A204.1 (cell line): Measurements from ENCODE around the gene ZCCHC24.
"Not testable (repeated sequence)": the region's sequence is repeated elsewhere in the genome, so short reads cannot be mapped to it uniquely, and the experiment has no call there.

ENCODE experiments used
- FAIRE-seq: peaks from 2 replicates; lab custom pipeline; 2012; peaks lifted over from hg19 to GRCh38; lab: Jason Lieb, UNC

The ZCCHC24 gene

DNA sequence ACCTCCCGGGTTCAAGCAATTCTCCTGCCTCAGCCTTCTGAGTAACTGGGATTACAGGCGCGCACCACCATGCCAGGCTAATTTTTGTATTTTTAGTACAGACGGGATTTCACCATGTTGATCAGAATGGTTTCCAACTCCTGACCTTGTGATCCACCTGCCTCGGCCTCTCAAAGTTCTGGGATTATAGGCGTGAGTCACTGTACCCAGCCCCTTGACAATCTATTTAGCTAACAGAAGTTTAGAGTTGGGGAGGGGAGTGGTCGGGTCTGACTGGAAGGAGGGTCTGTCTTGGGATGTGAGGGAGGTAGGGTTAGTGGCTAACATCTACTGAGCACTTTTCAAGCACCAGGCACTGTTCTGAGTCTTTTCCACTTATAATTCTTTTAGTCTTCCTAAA is 27.0 kb upstream of the ZCCHC24 start:
- FAIRE-seq: no peak

- no peak for FAIRE-seq
Observed at GRCh38 chr10:79471776-79472175, 26.4 kb upstream of the ZCCHC24 start.

GRCh38 chr10:79470096-79470495 is 24.7 kb upstream of the ZCCHC24 start:
- FAIRE-seq: no peak

GRCh38 chr10:79468841-79469585 is 23.6 kb upstream of the ZCCHC24 start:
- no peak for FAIRE-seq

DNA sequence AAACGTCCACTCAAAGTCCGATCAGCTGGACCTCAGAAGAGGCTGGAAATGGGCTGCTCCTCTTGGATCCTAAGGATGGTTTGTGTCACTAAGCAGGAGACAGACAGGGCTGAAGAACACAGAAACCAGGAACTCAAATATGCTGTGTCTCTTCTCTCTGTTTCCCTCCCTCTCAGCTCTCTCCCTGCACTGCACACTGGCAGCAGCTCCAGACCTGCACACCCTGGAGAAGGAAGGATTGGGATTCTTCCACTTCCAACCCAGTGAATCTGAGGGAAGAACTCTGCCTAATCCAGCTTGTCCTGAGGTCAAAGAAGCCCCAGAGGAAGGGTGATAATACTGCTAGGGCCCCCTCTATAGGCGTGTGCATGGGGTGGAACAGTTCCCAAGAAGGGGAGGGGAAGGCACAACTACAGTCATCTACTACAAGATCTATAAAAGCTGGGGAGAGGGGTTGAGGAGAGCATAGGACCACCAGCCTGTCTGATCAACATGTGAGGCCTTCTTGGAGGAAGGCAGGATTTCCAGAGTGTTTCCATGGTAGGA is 22.7 kb upstream of the ZCCHC24 start:
- FAIRE-seq: no peak

GRCh38 chr10:79465341-79465740 is 19.9 kb upstream of the ZCCHC24 start:
- FAIRE-seq: no peak

GRCh38 chr10:79463578-79464496 is 18.4 kb upstream of the ZCCHC24 start:
- no peak for FAIRE-seq

DNA sequence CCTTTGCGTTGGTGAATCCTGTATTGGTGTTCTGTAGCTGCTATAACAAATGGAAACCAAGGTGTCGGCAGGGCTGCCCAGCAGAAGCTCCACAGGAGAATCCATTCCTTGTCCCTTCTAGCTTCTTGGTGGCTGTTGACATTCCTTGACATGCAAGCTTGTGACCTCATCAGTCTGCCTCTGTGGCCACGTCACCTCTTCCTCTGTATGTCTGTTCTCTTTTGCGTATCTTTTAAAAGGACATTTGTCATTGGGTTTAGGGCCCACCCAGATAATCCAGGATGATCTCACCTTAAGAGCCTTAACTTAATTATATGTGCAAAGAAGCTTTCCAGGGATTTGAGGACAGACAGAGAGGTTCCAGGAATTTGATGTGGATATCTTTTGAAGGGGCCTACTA is 15.3 kb upstream of the ZCCHC24 start:
- FAIRE-seq: no peak

DNA sequence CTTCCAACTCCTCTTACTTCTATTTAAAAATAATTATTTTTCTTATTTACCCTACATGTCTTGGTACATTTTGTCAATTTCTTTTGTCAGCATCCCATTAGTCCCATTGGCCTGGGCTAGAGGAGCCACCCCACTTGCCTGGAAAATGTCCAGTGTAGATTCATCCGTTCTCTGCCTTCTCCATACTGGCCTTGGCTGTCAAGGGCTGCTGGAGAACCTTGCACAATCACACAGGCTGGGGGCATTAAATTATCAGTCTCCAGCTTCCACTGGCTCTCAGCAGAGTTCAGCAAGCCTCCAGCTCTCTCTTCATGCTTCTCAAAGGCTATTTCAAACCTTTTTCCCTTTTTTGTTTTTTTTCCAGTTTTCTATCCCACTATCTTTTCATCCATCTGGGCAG is 13.8 kb upstream of the ZCCHC24 start:
- FAIRE-seq: no peak

DNA sequence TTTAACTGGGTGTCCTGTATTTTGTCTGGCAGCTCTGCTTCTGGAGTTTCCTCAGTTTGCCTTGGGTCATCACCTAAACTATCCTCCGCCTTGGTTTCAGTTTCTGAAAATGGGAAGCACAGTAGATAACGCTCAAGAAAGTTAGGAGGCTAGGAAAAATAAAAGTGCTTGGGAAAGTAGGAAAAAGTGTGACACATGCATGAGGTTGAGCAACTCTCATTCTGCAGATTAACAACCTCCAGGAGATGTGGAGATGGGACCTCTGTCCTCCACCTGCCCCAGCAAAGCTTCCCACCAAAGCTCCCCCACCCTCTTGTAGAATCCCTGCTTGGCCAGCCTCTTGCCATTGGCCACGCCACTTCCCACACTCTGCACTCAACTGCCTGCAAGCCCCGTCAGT is 13.1 kb upstream of the ZCCHC24 start:
- no peak for FAIRE-seq

DNA sequence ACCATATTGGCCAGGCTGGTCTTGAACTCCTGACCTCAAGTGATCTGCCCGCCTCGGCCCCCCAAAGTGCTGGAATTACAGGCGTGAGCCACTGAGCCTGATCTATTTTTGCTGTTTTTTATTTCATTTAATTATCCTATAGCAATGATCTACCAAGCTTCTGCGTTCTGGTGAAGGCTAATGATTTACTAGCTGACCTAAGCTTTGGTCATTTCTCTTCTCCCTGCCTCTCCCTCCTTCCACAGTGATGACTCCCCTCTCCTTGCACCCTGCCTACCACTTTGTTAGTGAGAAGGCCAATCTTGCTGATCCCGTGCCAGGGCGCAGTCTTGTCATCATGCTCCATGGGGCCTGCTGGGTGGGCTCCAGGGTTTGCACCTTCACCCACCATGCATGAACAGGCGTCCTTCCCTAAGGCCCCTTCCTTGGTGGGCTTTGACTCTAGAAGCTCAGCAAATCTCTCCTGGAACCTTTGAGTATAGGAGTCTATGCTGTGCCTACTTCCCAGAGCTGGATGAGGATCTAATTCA is 11.9 kb upstream of the ZCCHC24 start:
- no peak for FAIRE-seq

GRCh38 chr10:79454259-79454658 is 8.8 kb upstream of the ZCCHC24 start:
- no peak for FAIRE-seq

- FAIRE-seq: no peak
Observed at GRCh38 chr10:79453392-79453791, 8.0 kb upstream of the ZCCHC24 start.

DNA sequence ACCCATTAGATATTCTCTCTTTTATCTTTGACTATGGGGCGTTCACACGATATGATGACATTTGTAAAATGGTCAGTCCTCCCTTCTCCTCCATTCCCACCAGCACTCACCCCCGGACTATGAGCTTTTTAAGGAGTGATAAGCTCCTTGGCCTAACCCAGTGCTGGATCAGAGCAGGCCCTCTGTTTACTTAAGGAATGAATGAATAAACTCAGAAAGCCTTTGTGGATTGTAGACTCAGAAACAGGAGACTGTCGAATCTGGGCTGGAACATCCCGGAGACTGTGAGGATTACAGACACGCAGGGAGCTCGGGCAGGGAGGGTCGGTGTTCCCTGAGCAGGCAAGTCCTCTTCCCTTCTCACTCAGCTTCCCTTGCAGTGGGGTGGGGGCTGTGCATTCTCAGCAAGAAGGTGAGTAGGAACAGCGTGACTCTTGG is 6.8 kb upstream of the ZCCHC24 start:
- FAIRE-seq: no peak

DNA sequence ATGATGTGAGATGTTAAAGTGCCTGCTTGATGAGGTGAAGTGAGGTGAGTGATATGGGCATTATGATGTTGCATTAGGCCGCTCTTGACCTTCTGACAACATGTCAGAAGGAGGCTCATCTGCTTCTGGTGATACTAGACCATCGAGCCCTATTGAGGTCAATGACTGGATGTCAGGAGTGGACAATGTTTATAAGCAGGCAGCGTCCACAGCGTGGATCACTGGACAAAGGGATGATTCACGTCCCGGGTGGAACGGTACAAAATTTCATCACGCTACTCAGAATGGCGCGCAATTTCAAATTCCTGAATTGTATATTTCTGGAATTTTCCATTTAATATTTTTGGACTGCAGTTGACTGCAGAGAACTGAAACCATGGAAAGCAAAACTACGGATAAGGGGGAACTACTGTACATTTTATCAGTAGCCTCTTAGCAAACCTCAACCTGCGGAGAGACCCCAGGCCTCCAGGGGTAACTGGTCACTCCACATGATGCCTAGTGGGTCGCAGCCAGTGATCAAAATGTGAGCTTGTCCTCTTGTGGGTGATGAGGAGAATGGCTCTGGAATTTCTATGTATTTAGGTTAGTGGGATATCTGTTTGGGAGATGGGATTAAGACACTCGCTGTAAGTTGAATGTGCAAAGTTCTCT is 5.7 kb upstream of the ZCCHC24 start:
- FAIRE-seq: no peak

DNA sequence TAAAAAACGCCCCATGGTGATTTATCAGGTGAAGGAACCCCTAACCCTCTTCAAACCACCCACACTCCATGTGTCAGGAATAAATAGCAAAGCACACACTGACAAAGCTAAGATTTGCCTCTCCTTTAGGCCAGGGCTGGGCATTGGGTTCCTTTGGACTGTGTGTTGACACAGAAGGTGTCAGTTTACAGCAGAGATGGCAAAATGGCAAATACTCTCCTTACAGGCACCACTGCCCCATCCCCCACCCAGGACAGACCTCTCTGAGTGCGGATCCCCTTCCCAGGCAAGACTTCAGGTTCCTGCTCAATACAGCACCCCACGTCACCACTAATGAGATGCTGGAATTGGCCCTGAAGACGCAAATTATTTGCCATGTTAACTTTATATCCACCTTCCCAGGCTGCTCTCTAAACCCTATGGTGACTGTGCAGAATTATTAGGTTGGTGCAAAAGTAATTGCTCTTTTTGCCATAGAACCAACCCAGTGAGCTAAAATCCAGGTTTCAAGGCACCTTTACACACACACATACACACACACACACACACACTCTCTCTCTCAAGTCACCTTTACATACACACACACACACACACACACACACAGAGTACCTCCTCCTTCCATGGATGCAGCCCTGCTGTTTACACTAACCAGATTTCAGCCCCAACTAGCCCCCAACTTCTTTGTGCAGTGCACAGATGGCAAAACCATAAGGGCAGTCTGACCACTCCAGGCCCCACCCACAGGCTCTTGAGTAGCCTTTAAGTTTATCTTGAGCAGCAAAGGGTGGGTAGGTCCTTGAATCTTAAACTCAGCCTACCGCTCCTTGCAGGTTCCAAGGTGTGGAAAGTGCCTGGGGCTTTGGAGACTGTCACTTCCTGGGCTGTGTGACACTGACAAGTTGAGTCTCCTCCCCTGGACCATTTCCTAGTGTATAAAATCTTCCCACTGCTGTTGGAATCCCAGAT is 4.0 kb upstream of the ZCCHC24 start:
- no peak for FAIRE-seq

GRCh38 chr10:79448732-79449049 is 3.3 kb upstream of the ZCCHC24 start:
- FAIRE-seq: no peak

- FAIRE-seq: no peak
Observed at GRCh38 chr10:79447911-79448731, 2.7 kb upstream of the ZCCHC24 start.

GRCh38 chr10:79447249-79447648 is 1.8 kb upstream of the ZCCHC24 start:
- not testable (repeated sequence) for FAIRE-seq

DNA sequence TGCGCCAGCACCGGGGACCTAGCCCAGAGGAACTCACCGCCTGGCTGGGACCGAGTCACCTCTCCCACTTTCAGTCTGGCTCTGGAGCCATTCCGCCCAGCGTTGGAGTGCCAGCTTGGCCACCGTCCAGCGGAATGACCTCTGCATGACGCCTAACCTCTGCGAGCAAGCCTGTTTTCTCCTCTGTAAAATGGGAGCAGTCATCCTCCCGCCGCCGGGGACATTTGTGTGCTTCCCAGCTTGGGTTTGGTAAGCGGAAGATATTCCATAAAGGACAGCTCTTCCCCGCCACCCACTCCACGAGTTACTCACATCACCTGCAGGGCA is 1.3 kb upstream of the ZCCHC24 start:
- no peak for FAIRE-seq
